Measurements from ENCODE around the gene NT5C1B.

GRCh38 chr2:18578033-18578432 lies 11.3 kb downstream of the NT5C1B start:
- TF ChIP-seq CTCF (IDR thresholded peaks at IDR 0.05; ENCODE audit: low read depth, low read length) (no peak), POLR2A (IDR thresholded peaks at IDR 0.05; ENCODE audit: extremely low read depth, insufficient read length) (no peak), MYC (IDR thresholded peaks at IDR 0.05; ENCODE audit: low read depth, low read length) (no peak)

Data from NB4 (cell line).